ENCODE measurements around the gene PCDH9. TPM values are rescaled to one million over a fixed set of nuclear protein-coding genes. Genes with fewer than 3 reads are reported as not detected.

PCDH9 gene
- polyA plus RNA-seq, 3 donors = 0.03 TPM; not detected in 1

GRCh38 chr13:66405908-66406802, 824.0 kb downstream of the PCDH9 start:
- Mint-ChIP-seq H3K36me3 (no peaks in the 10 kb centered on the region), H3K27ac (no peak overlapping the region), H3K4me3 (no peak overlapping the region), H3K27me3 (ENCODE audit: low read depth in 3 of 3) (no peaks in the 10 kb centered on the region), H3K9me3 (peaks cover 0 to 4% (median 3%) of the 10 kb centered on the region in 7 donors), H3K4me1 (no peaks in the 10 kb centered on the region)
- Histone ChIP-seq H3K4me3 (replicated peaks in 1 of 3; ENCODE audit: low read depth in 2 of 3, low read length in 3 of 3) (no peak overlapping the region), H3K36me3 (replicated peaks in 1 of 2; ENCODE audit: control insufficient read depth in 1 of 2, insufficient read depth in 2 of 2, low read length in 2 of 2) (no peaks in the 10 kb centered on the region), H3K4me2 (replicated peaks; ENCODE audit: extremely low read depth, low read length, poor library complexity, severe bottlenecking) (no peak overlapping the region), H2AFZ (ENCODE audit: insufficient read depth, low read depth, low read length, poor library complexity, severe bottlenecking) (no peak overlapping the region), H4K20me1 (ENCODE audit: insufficient read depth, low read length) (no peaks in the 10 kb centered on the region), H3K27me3 (ENCODE audit: control insufficient read depth in 2 of 2, insufficient read depth in 2 of 2, low read length in 2 of 2) (no peaks in the 10 kb centered on the region), H3K27ac (ENCODE audit: low read depth in 1 of 2, low read length in 2 of 2) (no peak overlapping the region), H3K9ac (ENCODE audit: insufficient read depth, low read length, poor library complexity, severe bottlenecking) (no peak overlapping the region), H3K9me3 (replicated peaks in 1 of 2; ENCODE audit: control insufficient read depth in 1 of 2, insufficient read depth in 1 of 2, low read length in 2 of 2) (no peaks in the 10 kb centered on the region), H3K79me2 (ENCODE audit: insufficient read depth, low read length) (no peaks in the 10 kb centered on the region), H3K4me1 (ENCODE audit: control insufficient read depth in 1 of 2, insufficient read depth in 2 of 2, low read length in 2 of 2) (no peaks in the 10 kb centered on the region)
- intact Hi-C loops (cut with micrococcal nuclease) = no loop called here
- TF ChIP-seq CTCF (IDR thresholded peaks at IDR 0.05) = no peak
- no peak for DNase-seq
- WGBS (ENCODE audit: insufficient coverage) = 100% methylated on average over 1 of the region's 6 CpGs

GRCh38 chr13:66402546-66402945, 827.6 kb downstream of the PCDH9 start:
- H3K27ac Mint-ChIP-seq = no peak overlapping the region
- no peaks in the 10 kb centered on the region for H3K27me3 ChIP-seq (ENCODE audit: control insufficient read depth in 2 of 2, insufficient read depth in 2 of 2, low read length in 2 of 2)
- H3K4me2 ChIP-seq (replicated peaks; ENCODE audit: extremely low read depth, low read length, poor library complexity, severe bottlenecking) = no peak overlapping the region
- H3K4me3 ChIP-seq (replicated peaks in 1 of 3; ENCODE audit: low read depth in 2 of 3, low read length in 3 of 3) = no peak overlapping the region
- no peaks in the 10 kb centered on the region for H3K4me1 Mint-ChIP-seq
- no peaks in the 10 kb centered on the region for H3K9me3 ChIP-seq (replicated peaks in 1 of 2; ENCODE audit: control insufficient read depth in 1 of 2, insufficient read depth in 1 of 2, low read length in 2 of 2)
- H3K36me3 Mint-ChIP-seq = no peaks in the 10 kb centered on the region
- H2AFZ ChIP-seq (ENCODE audit: insufficient read depth, low read depth, low read length, poor library complexity, severe bottlenecking) = no peak overlapping the region
- H3K9ac ChIP-seq (ENCODE audit: insufficient read depth, low read length, poor library complexity, severe bottlenecking) = no peak overlapping the region
- peaks cover 0 to 7% (median 4%) of the 10 kb centered on the region in 7 donors for H3K9me3 Mint-ChIP-seq
- no peaks in the 10 kb centered on the region for H3K4me1 ChIP-seq (ENCODE audit: control insufficient read depth in 1 of 2, insufficient read depth in 2 of 2, low read length in 2 of 2)
- H3K27me3 Mint-ChIP-seq (ENCODE audit: low read depth in 3 of 3) = no peaks in the 10 kb centered on the region
- DNase-seq = no peak
- H4K20me1 ChIP-seq (ENCODE audit: insufficient read depth, low read length) = no peaks in the 10 kb centered on the region
- H3K27ac ChIP-seq (ENCODE audit: low read depth in 1 of 2, low read length in 2 of 2) = no peak overlapping the region
- no peaks in the 10 kb centered on the region for H3K79me2 ChIP-seq (ENCODE audit: insufficient read depth, low read length)
- no peaks in the 10 kb centered on the region for H3K36me3 ChIP-seq (replicated peaks in 1 of 2; ENCODE audit: control insufficient read depth in 1 of 2, insufficient read depth in 2 of 2, low read length in 2 of 2)
- no CpG with 5 or more reads among the region's 2 CpGs for WGBS (ENCODE audit: insufficient coverage)
- no peak for TF ChIP-seq CTCF (IDR thresholded peaks at IDR 0.05)
- intact Hi-C loops (cut with micrococcal nuclease) = no loop called here
- no peak overlapping the region for H3K4me3 Mint-ChIP-seq
